HepG2 (cell line): ENCODE measurements around the gene ALPK3. TPM values are rescaled to one million over a fixed set of nuclear protein-coding genes. Genes with fewer than 3 reads are reported as not detected.

Source experiments
- AGO2 ChIP-seq: fragments of 200-400 bp; formaldehyde crosslinking; optimal IDR thresholded peaks from 2 replicates; pipeline ENCODE3; 2017; ENCODE audit warnings: mild to moderate bottlenecking, low read depth, low read length, moderate library complexity
- ETV5 ChIP-seq: IDR thresholded peaks from 2 replicates; pipeline ENCODE4 v1.6.1; 2018; ENCODE audit warnings: missing biosample characterization, missing genetic modification reagents, inconsistent platforms, borderline replicate concordance
- MIER2 ChIP-seq: IDR thresholded peaks from 2 replicates; pipeline ENCODE4 v1.6.1; 2016; ENCODE audit warnings: missing biosample characterization, missing genetic modification reagents
- NKX3-1 ChIP-seq: sonication (generic); formaldehyde crosslinking; IDR thresholded peaks from 2 replicates; pipeline ENCODE4 v1.5.0; 2020; ENCODE audit warnings: missing genetic modification reagents
- POLR2AphosphoS2 ChIP-seq: IDR thresholded peaks from 2 replicates; pipeline ENCODE4 v1.6.1; 2011; ENCODE audit warnings: low read depth, low read length, improper control_type of control experiment
- REPIN1 ChIP-seq: sonication (generic); formaldehyde crosslinking; IDR thresholded peaks from 2 replicates; pipeline ENCODE4 v1.8.0; 2022; ENCODE audit warnings: missing genetic modification reagents, low read depth, mild to moderate bottlenecking, borderline replicate concordance
- SP1 ChIP-seq, 2 experiments: fragments of 450-650 bp in 1 of 2; sonication (generic) in 1 of 2; formaldehyde crosslinking in 1 of 2; IDR thresholded peaks; 2 replicates each; pipeline versions ENCODE4 v1.4.0 to v1.6.1; 2016 to 2020; ENCODE audit warnings: missing genetic modification reagents in 1 of 2
- TBP ChIP-seq: sonication (generic); formaldehyde crosslinking; IDR thresholded peaks from 2 replicates; pipeline ENCODE4 v1.5.0; 2020; ENCODE audit warnings: missing genetic modification reagents
- TCF7 ChIP-seq: sonication (generic); IDR thresholded peaks from 2 replicates; pipeline ENCODE4 v1.6.1; 2016; ENCODE audit warnings: antibody characterized with exemption, low read depth
- ZEB1 ChIP-seq: IDR thresholded peaks from 2 replicates; pipeline ENCODE4 v1.6.1; 2012; ENCODE audit warnings: mild to moderate bottlenecking, low read depth, inconsistent platforms; ENCODE audit not compliant: insufficient replicate concordance
- ZNF30 ChIP-seq: sonication (generic); formaldehyde crosslinking; IDR thresholded peaks from 2 replicates; pipeline ENCODE4 v1.5.0; 2020; ENCODE audit warnings: mild to moderate bottlenecking, missing genetic modification reagents
- ZNF460 ChIP-seq: sonication (generic); formaldehyde crosslinking; IDR thresholded peaks from 2 replicates; pipeline ENCODE4 v1.5.1; 2020; ENCODE audit warnings: missing genetic modification reagents, mild to moderate bottlenecking, borderline replicate concordance
- ZNF510 ChIP-seq: sonication (generic); formaldehyde crosslinking; IDR thresholded peaks from 2 replicates; pipeline ENCODE4 v1.4.0; 2020; ENCODE audit warnings: low read depth, mild to moderate bottlenecking, missing genetic modification reagents
- ZNF816 ChIP-seq: sonication (generic); formaldehyde crosslinking; IDR thresholded peaks from 2 replicates; pipeline ENCODE4 v1.8.0; 2022; ENCODE audit warnings: missing genetic modification reagents, mild to moderate bottlenecking, borderline replicate concordance
- polyA plus RNA-seq, 8 experiments: library from polyadenylated mRNA; depleted of rRNA in 3 of 8; stranded (reverse) in 7 of 8; unstranded in 1 of 8; fragments of >200 nt; fragmentation: Illumina TruSeq in 4 of 8; extraction: Trizol in 4 of 8; gene quantifications; 2 replicates each; pipeline versions ENCODE4 v1.2.1 to v1.2.3, GENCODE V29; 2011 to 2016; ENCODE audit warnings: low read depth in 4 of 8, missing spikeins in 1 of 8, mixed read lengths in 1 of 8; ENCODE audit not compliant: insufficient read depth in 1 of 8
- total RNA-seq, 5 experiments: library from RNA; depleted of rRNA; stranded (reverse); fragments of >200 nt; fragmentation: Illumina TruSeq; extraction: Trizol; gene quantifications; 2 replicates each; pipeline ENCODE4 v1.2.3, GENCODE V29; 2016; ENCODE audit warnings: low read depth in 1 of 5
- TF ChIP-seq, protein P1 (sequence below), 2 experiments: sonication (generic) in 1 of 2; formaldehyde crosslinking in 1 of 2; IDR thresholded peaks; 2 replicates each; pipeline versions ENCODE4 v1.4.0 to v1.6.1; 2016 to 2020; ENCODE audit warnings: borderline replicate concordance in 1 of 2, low read depth in 1 of 2, mild to moderate bottlenecking in 1 of 2, missing genetic modification reagents in 1 of 2
- TF ChIP-seq, protein P2 (sequence below): sonication (generic); formaldehyde crosslinking; IDR thresholded peaks from 2 replicates; pipeline ENCODE4 v1.5.0; 2020; ENCODE audit warnings: mild to moderate bottlenecking, missing genetic modification reagents, moderate library complexity
- TF ChIP-seq, protein P3 (sequence below): sonication (generic); formaldehyde crosslinking; IDR thresholded peaks from 2 replicates; pipeline ENCODE4 v1.8.0; 2022; ENCODE audit warnings: missing genetic modification reagents, mild to moderate bottlenecking, moderate library complexity, borderline replicate concordance
- TF ChIP-seq, protein P4 (sequence below): IDR thresholded peaks from 2 replicates; pipeline ENCODE4 v1.6.1; 2016; ENCODE audit warnings: mild to moderate bottlenecking

The ALPK3 gene
- total and polyA plus RNA-seq, 2 of the 13 experiments (the other 11 are each of a cell fraction or from before 2014, with no cell fraction given), result 0.04 to 0.42 TPM

DNA sequence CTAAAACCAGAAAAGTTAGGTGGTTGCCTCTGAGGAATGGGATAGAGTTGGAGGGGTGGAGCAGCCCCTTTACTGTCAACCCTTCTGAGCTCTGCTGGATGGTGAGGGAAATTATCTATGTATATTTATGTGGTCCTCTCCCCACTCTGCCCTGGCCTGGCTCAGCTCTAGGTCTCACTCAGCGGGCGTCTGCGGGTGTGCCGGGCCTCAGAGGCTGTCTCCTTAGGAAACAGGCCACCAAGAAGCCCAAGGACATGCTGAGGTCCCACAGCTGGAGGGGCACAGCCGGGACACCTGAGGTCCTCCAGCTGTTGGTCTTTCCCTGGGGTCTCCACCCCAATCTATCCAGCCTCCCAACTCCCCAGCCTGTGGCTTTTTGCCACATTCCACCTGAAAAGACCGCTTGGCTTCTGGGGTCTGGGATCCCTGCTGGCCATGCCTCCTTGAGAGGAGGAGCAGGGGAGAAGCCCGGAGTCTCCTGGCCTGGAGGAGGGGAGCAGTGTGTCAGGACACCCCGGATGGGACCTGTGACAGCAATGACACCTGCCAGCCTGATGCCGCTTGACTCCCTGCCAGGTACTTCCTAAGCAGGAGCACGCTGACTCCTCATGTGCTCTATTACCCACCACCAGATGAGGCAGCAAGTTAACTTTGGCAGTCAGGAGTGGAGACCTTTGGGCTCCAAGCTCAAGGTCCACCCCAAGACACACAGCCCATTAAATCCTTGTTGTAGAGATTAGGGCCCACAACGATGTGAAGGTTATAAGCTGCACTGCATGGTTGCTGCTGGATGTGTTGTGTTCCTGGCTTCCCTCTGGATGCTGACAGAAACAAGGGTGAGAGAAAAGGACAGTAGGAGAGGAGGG is 67.0 kb downstream of the ALPK3 start, which contains the start of gene SLC28A1 (continued):
- TF ChIP-seq, protein P1, sequence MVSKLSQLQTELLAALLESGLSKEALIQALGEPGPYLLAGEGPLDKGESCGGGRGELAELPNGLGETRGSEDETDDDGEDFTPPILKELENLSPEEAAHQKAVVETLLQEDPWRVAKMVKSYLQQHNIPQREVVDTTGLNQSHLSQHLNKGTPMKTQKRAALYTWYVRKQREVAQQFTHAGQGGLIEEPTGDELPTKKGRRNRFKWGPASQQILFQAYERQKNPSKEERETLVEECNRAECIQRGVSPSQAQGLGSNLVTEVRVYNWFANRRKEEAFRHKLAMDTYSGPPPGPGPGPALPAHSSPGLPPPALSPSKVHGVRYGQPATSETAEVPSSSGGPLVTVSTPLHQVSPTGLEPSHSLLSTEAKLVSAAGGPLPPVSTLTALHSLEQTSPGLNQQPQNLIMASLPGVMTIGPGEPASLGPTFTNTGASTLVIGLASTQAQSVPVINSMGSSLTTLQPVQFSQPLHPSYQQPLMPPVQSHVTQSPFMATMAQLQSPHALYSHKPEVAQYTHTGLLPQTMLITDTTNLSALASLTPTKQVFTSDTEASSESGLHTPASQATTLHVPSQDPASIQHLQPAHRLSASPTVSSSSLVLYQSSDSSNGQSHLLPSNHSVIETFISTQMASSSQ (IDR thresholded peaks at IDR 0.05; ENCODE audit: low read depth), result no peak
- TF ChIP-seq, protein P1 (CRISPR knock-in tag; IDR thresholded peaks at IDR 0.05; ENCODE audit: borderline replicate concordance), result no peak
- TF ChIP-seq ZNF460 (CRISPR knock-in tag), result no peak
- no peak for TF ChIP-seq TCF7
- no peak for TF ChIP-seq AGO2
- TF ChIP-seq, protein P2, sequence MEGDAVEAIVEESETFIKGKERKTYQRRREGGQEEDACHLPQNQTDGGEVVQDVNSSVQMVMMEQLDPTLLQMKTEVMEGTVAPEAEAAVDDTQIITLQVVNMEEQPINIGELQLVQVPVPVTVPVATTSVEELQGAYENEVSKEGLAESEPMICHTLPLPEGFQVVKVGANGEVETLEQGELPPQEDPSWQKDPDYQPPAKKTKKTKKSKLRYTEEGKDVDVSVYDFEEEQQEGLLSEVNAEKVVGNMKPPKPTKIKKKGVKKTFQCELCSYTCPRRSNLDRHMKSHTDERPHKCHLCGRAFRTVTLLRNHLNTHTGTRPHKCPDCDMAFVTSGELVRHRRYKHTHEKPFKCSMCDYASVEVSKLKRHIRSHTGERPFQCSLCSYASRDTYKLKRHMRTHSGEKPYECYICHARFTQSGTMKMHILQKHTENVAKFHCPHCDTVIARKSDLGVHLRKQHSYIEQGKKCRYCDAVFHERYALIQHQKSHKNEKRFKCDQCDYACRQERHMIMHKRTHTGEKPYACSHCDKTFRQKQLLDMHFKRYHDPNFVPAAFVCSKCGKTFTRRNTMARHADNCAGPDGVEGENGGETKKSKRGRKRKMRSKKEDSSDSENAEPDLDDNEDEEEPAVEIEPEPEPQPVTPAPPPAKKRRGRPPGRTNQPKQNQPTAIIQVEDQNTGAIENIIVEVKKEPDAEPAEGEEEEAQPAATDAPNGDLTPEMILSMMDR, result peak; percentile 60
- TF ChIP-seq MIER2 (CRISPR knock-in tag), result 0 out of 2 replicates have a peak, but pooled peaks have one; percentile 33
- TF ChIP-seq ZNF30, result no peak
- no peak for TF ChIP-seq ZEB1
- no peak for TF ChIP-seq SP1 (IDR thresholded peaks at IDR 0.05)
- no peak for TF ChIP-seq SP1 (CRISPR knock-in tag; IDR thresholded peaks at IDR 0.05)
- TF ChIP-seq, protein P3, sequence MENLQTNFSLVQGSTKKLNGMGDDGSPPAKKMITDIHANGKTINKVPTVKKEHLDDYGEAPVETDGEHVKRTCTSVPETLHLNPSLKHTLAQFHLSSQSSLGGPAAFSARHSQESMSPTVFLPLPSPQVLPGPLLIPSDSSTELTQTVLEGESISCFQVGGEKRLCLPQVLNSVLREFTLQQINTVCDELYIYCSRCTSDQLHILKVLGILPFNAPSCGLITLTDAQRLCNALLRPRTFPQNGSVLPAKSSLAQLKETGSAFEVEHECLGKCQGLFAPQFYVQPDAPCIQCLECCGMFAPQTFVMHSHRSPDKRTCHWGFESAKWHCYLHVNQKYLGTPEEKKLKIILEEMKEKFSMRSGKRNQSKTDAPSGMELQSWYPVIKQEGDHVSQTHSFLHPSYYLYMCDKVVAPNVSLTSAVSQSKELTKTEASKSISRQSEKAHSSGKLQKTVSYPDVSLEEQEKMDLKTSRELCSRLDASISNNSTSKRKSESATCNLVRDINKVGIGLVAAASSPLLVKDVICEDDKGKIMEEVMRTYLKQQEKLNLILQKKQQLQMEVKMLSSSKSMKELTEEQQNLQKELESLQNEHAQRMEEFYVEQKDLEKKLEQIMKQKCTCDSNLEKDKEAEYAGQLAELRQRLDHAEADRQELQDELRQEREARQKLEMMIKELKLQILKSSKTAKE (CRISPR knock-in tag), result no peak
- TF ChIP-seq, protein P4, sequence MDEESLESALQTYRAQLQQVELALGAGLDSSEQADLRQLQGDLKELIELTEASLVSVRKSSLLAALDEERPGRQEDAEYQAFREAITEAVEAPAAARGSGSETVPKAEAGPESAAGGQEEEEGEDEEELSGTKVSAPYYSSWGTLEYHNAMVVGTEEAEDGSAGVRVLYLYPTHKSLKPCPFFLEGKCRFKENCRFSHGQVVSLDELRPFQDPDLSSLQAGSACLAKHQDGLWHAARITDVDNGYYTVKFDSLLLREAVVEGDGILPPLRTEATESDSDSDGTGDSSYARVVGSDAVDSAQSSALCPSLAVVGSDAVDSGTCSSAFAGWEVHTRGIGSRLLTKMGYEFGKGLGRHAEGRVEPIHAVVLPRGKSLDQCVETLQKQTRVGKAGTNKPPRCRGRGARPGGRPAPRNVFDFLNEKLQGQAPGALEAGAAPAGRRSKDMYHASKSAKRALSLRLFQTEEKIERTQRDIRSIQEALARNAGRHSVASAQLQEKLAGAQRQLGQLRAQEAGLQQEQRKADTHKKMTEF, result 0 out of 2 replicates have a peak, but pooled peaks have one; percentile 15
- TF ChIP-seq ZNF510 (CRISPR knock-in tag), result no peak
- no peak for TF ChIP-seq POLR2AphosphoS2
- TF ChIP-seq ZNF816 (CRISPR knock-in tag), result no peak
- peak; percentile 15; the same call in 1 of the 2 replicates for TF ChIP-seq ETV5 (CRISPR knock-in tag)
- no peak for TF ChIP-seq TBP
- no peak for TF ChIP-seq NKX3-1 (CRISPR knock-in tag)
- peak; percentile 65; the same call in 1 of the 2 replicates for TF ChIP-seq REPIN1 (CRISPR knock-in tag)
